Caco-2 (cell line): ENCODE measurements around the gene TIRAP. TPM values are rescaled to one million over a fixed set of nuclear protein-coding genes. Genes with fewer than 3 reads are reported as not detected.
A peak's percentile ranks its signal among the peaks of the same experiment; 100 is the strongest.

Experiments used
- BruUV-seq: library from RNA; stranded (reverse); fragments of 400-500 nt; replicated peaks from 2 replicates; lab custom pipeline; 2021; lab: Mats Ljungman, UMichigan
- CTCF ChIA-PET: fragments of 300-600 bp; sonication (Branson Sonifier 250); formaldehyde crosslinking; loops from one replicate; lab custom pipeline; 2022; ENCODE audit warnings: antibody characterized with exemption; lab: Charles Lee
- POLR2A ChIA-PET: fragments of 300-600 bp; sonication (Branson Sonifier 250); formaldehyde crosslinking; loops from one replicate; lab custom pipeline; 2022; ENCODE audit warnings: antibody characterized with exemption; lab: Charles Lee
- DNase-seq, 2 experiments: peaks; one replicate each; pipeline versions ENCODE4 v3.0.0 to v3.0.0-alpha.2; 2020 to 2022
- H3K27me3 ChIP-seq: replicated peaks from 2 replicates; pipeline ENCODE4 v1.6.0; 2011; ENCODE audit warnings: low read length; ENCODE audit not compliant: control insufficient read depth, insufficient read depth
- H3K36me3 ChIP-seq: 2 replicates; pipeline ENCODE4 v1.5.1; 2011; ENCODE audit warnings: low read length; ENCODE audit not compliant: control insufficient read depth, insufficient read depth
- H3K4me1 ChIP-seq: fragments of 250-450 bp; sonication (Bioruptor Pico); 2 replicates; pipeline ENCODE4 v1.5.1; 2020; ENCODE audit warnings: mild to moderate bottlenecking
- H3K4me3 ChIP-seq: 2 replicates; pipeline ENCODE4 v1.5.1; 2011; ENCODE audit warnings: low read depth, mild to moderate bottlenecking, control low read depth, low read length
- H3K9me3 ChIP-seq: fragments of 250-450 bp; sonication (Bioruptor Pico); 2 replicates; pipeline ENCODE4 v1.5.1; 2020; ENCODE audit warnings: mild to moderate bottlenecking, moderate library complexity
- H3K27ac Mint-ChIP-seq: one replicate; pipeline ENCODE4 v1.8.0; 2022; ENCODE audit warnings: mixed read lengths; ENCODE audit not compliant: unreplicated experiment
- H3K27me3 Mint-ChIP-seq: one replicate; pipeline ENCODE4 v1.8.0; 2022; ENCODE audit warnings: mixed read lengths; ENCODE audit not compliant: insufficient read depth, unreplicated experiment
- H3K36me3 Mint-ChIP-seq: one replicate; pipeline ENCODE4 v1.8.0; 2022; ENCODE audit warnings: mild to moderate bottlenecking, mixed read lengths; ENCODE audit not compliant: insufficient read depth, unreplicated experiment
- H3K4me1 Mint-ChIP-seq: one replicate; pipeline ENCODE4 v1.8.0; 2022; ENCODE audit warnings: low read depth, mixed read lengths; ENCODE audit not compliant: unreplicated experiment
- H3K4me3 Mint-ChIP-seq: one replicate; pipeline ENCODE4 v1.8.0; 2022; ENCODE audit warnings: mild to moderate bottlenecking, moderate library complexity, mixed read lengths; ENCODE audit not compliant: unreplicated experiment
- H3K9me3 Mint-ChIP-seq: one replicate; pipeline ENCODE4 v1.8.0; 2022; ENCODE audit warnings: mixed read lengths; ENCODE audit not compliant: unreplicated experiment
- intact Hi-C: fragments of 100-400 bp; cut with micrococcal nuclease; formaldehyde crosslinking; loops from one replicate; pipeline ENCODE4 v1.10.0; 2022; ENCODE audit not compliant: unreplicated experiment
- total RNA-seq: library from RNA; stranded (reverse); gene quantifications from 2 replicates; pipeline ENCODE4 v1.2.3, GENCODE V29; 2022
- TF ChIP-seq, protein P1 (sequence below), 2 experiments: fragments of 200-600 bp in 1 of 2; IDR thresholded peaks; 1 replicate in 1 of 2; 2 replicates in 1 of 2; pipeline versions ENCODE4 v1.5.1 to v1.8.0; 2011 to 2022; ENCODE audit warnings: antibody characterized with exemption in 1 of 2, control low read depth in 1 of 2, inconsistent platforms in 1 of 2, low read depth in 1 of 2, low read length in 1 of 2, mild to moderate bottlenecking in 1 of 2, moderate library complexity in 1 of 2; ENCODE audit not compliant: insufficient read depth in 1 of 2, severe bottlenecking in 1 of 2, unreplicated experiment in 1 of 2

The TIRAP gene
- total RNA-seq, 1 experiment from 2014 or later, result 25.1 TPM

DNA sequence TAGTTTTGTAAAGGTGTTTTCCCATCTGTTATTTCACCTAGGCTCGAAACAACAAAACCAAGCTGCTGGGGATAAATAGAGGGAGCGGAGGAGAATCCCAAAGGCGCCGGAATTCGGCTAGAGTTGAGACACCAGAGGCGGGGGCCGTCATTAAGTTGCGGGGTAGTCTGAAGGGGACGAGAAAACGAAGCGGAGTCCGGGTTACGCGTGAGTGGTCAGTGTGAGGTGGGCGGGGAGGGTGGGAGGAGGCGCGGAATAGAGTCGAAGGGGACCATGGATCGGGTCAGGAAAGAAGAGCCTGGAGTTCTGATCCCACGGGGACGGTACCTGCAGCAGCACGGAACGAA, 14.6 kb upstream of the TIRAP start:
- POLR2A ChIA-PET, result interaction anchor here (0.5 to 1.4 kb wide), 4 partner anchors 14 to 284 kb away, joined by 4 to 14 read pairs (median 6); partner anchors contain the start of genes DCPS, FAM118B, RPUSD4 and TIRAP
- no peak for DNase-seq
- Mint-ChIP-seq H3K9me3 (no peaks in the 10 kb centered on the region), H3K27me3 (no peaks in the 10 kb centered on the region), H3K4me1 (peaks cover 11% of the 10 kb centered on the region), H3K27ac (peak overlapping the region; percentile 91), H3K4me3 (peak overlapping the region; percentile 91), H3K36me3 (peaks cover 83% of the 10 kb centered on the region)
- intact Hi-C loops, result loop anchor here (1.0 to 10.0 kb wide), 4 partner anchors 57 to 674 kb away; partner anchors contain the start of genes CDON, FAM118B, RPUSD4 and STT3A
- TF ChIP-seq, protein P1, sequence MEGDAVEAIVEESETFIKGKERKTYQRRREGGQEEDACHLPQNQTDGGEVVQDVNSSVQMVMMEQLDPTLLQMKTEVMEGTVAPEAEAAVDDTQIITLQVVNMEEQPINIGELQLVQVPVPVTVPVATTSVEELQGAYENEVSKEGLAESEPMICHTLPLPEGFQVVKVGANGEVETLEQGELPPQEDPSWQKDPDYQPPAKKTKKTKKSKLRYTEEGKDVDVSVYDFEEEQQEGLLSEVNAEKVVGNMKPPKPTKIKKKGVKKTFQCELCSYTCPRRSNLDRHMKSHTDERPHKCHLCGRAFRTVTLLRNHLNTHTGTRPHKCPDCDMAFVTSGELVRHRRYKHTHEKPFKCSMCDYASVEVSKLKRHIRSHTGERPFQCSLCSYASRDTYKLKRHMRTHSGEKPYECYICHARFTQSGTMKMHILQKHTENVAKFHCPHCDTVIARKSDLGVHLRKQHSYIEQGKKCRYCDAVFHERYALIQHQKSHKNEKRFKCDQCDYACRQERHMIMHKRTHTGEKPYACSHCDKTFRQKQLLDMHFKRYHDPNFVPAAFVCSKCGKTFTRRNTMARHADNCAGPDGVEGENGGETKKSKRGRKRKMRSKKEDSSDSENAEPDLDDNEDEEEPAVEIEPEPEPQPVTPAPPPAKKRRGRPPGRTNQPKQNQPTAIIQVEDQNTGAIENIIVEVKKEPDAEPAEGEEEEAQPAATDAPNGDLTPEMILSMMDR (IDR thresholded peaks at IDR 0.05; ENCODE audit: insufficient read depth in 1 of 2, low read depth in 1 of 2, low read length in 1 of 2, severe bottlenecking in 1 of 2, unreplicated experiment in 1 of 2), result no peak
- Histone ChIP-seq H3K4me3 (peak overlapping the region; percentile 93), H3K27me3 (no peaks in the 10 kb centered on the region), H3K36me3 (peaks cover 13% of the 10 kb centered on the region), H3K9me3 (no peaks in the 10 kb centered on the region), H3K4me1 (peaks cover 6% of the 10 kb centered on the region)
- CTCF ChIA-PET, result no interaction called here
- BruUV-seq, result no TSS peak

DNA sequence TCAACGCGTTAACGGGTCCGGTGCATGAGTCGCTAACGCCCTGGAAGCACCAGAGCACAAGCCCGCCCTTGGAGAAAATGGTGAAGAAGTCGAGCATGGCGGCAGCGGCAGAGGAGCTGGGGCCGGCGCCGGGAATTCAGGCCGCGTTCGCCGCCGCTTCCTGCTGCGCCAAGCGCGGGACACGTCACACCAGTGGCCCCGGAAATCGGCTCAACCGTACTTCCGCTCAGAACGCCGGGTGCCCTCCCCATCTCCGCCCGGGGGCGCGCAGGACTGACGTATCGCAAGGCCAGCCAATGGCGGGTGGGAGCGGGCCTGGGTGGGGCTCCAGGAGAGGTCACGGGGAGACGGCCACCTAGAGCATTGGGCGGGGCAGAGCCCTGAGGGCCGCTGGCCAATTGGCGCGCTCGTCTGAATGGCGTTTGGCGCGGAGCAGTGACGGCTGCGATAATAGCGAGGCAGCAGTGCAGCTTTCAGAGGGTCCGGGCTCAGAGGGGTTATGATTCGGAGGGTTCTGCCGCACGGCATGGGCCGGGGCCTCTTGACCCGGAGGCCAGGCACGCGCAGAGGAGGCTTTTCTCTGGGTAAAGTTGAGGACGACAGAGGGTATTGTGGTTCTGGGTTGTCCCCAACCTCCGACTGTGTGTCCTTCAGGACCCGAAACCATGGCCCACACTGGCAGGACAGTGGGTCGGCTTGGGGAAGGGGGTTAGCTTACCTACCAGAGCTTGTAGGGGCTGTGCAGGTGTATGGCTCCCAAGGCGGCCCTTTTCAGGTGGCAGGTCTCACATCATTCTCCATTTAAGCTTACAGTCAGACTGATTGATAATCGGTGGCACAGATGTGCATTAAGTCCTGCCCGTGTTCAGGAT, 13.9 kb upstream of the TIRAP start, which contains the start of the genes FOXRED1 and SRPRA:
TSS of gene FOXRED1 (plus strand) at position 447 of the 872 bp plus-strand sequence. CDS start at position 500, 53 bp downstream.
TSS of gene SRPRA (minus strand) at position 188 of the 872 bp plus-strand sequence. CDS start at position 97, 91 bp downstream.
- peak within 1 kb of the TSS; percentile 91 for H3K4me3 Mint-ChIP-seq
- CTCF ChIA-PET, result no interaction called here
- no peaks in the 10 kb centered on the region for H3K27me3 Mint-ChIP-seq
- TF ChIP-seq, protein P1 (IDR thresholded peaks at IDR 0.05; ENCODE audit: insufficient read depth in 1 of 2, low read depth in 1 of 2, low read length in 1 of 2, severe bottlenecking in 1 of 2, unreplicated experiment in 1 of 2), result no peak
- H3K36me3 ChIP-seq, result peaks cover 12% of the 10 kb centered on the region
- peak within 1 kb of the TSS; percentile 91 for H3K27ac Mint-ChIP-seq
- H3K9me3 Mint-ChIP-seq, result no peaks in the 10 kb centered on the region
- BruUV-seq, result TSS peak; percentile 85
- DNase-seq, result peak; percentile 100
- POLR2A ChIA-PET, result interaction anchor here (0.5 to 1.4 kb wide), 5 partner anchors 13 to 284 kb away, joined by 3 to 14 read pairs (median 5); partner anchors contain the start of genes DCPS, FAM118B, RPUSD4 and TIRAP
- H3K4me1 Mint-ChIP-seq, result peaks cover 11% of the 10 kb centered on the region
- intact Hi-C loops, result loop anchor here (1.0 to 10.0 kb wide), 6 partner anchors 14 to 674 kb away; partner anchors contain the start of genes CDON, DCPS, FAM118B and RPUSD4
- peaks cover 83% of the 10 kb centered on the region for H3K36me3 Mint-ChIP-seq
- peaks cover 6% of the 10 kb centered on the region for H3K4me1 ChIP-seq
- peak within 1 kb of the TSS; percentile 93 for H3K4me3 ChIP-seq
- no peaks in the 10 kb centered on the region for H3K27me3 ChIP-seq
- no peaks in the 10 kb centered on the region for H3K9me3 ChIP-seq

DNA sequence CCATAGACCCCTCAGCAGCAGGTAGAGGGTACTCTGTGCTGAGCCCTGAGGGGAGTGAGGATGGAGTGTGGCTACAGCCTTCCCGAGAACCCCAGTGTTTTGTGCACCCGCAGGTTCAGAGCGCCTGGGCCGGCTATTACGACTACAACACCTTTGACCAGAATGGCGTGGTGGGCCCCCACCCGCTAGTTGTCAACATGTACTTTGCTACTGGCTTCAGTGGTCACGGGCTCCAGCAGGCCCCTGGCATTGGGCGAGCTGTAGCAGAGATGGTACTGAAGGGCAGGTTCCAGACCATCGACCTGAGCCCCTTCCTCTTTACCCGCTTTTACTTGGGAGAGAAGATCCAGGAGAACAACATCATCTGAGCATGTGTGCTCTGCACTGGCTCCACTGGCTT, 5.6 kb upstream of the TIRAP start:
- intact Hi-C loops, result no loop called here
- peaks cover 11% of the 10 kb centered on the region for H3K4me1 Mint-ChIP-seq
- H3K9me3 ChIP-seq, result no peaks in the 10 kb centered on the region
- H3K4me3 ChIP-seq, result no peak overlapping the region
- H3K36me3 ChIP-seq, result peaks cover 11% of the 10 kb centered on the region
- H3K9me3 Mint-ChIP-seq, result no peaks in the 10 kb centered on the region
- peaks cover 46% of the 10 kb centered on the region for H3K36me3 Mint-ChIP-seq
- H3K27me3 ChIP-seq, result no peaks in the 10 kb centered on the region
- CTCF ChIA-PET, result no interaction called here
- DNase-seq, result no peak
- BruUV-seq, result no TSS peak
- H3K4me3 Mint-ChIP-seq, result no peak overlapping the region
- POLR2A ChIA-PET, result no interaction called here
- no peak overlapping the region for H3K27ac Mint-ChIP-seq
- no peaks in the 10 kb centered on the region for H3K27me3 Mint-ChIP-seq
- peaks cover 7% of the 10 kb centered on the region for H3K4me1 ChIP-seq
- TF ChIP-seq, protein P1 (IDR thresholded peaks at IDR 0.05; ENCODE audit: insufficient read depth in 1 of 2, low read depth in 1 of 2, low read length in 1 of 2, severe bottlenecking in 1 of 2, unreplicated experiment in 1 of 2), result no peak
